ENCODE results near the gene ITCH.
"Not testable (repeated sequence)": the region's sequence is repeated elsewhere in the genome, so short reads cannot be mapped to it uniquely, and the experiment has no call there.

Gene ITCH

DNA sequence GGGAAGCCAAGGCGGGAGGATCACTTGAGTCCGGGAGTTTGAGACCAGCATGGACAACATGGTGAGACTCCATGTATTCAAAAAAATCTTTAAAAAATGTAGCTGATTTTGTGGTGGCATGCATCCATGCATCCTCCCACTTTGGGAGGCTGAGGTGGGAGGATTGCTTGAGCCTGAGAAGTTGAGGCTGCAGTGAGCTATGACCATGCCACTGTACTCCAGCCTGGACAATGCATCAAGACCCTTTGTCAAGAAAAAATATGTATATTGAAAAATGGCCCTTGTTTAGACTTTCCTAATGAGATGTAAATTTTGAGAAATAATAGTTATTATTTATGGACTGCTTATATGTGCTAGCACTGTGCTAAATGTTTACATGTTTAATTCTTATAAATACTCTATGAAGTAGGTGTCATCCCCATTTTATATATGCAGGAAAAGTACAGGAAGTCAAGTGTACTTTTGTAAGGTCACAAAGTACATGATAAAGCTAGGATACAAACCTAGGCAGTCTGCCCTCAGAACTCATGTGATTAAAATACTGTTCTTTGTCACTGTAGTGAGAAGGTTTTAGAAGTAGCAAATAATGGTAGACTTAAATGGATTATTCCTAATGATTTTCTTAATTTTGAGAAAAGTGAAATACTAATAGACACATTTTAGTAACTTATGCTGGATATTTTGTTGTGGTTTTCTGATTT is 58.8 kb downstream of the ITCH start:
- no peak for DNase-seq

DNA sequence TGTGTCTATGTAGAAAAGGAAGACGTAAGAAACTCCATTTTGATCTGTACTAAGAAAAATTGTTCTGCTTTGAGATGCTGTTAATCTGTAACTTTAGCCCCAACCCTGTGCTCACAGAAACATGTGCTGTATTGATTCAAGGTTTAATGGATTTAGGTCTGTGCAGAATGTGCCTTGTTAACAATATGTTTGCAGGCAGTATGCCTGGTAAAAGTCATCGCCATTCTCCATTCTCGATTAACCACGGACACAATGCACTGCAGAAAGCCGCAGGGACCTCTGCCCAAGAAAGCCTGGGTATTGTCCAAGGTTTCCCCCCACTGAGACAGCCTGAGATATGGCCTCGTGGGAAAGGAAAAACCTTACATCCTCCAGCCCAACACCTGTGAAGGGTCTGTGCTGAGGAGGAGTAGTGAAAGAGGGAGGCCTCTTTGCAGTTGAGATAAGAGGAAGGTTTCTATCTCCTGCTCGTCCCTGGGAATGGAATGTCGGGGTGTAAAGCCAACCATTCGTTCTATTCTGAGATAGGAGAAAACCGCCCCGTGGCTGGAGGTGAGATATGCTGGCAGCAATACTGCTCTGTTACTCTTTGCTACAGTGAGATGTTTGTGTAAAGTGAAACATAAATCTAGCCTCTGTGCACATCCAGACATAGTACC is 62.1 kb downstream of the ITCH start:
- DNase-seq, result not testable (repeated sequence)

DNA sequence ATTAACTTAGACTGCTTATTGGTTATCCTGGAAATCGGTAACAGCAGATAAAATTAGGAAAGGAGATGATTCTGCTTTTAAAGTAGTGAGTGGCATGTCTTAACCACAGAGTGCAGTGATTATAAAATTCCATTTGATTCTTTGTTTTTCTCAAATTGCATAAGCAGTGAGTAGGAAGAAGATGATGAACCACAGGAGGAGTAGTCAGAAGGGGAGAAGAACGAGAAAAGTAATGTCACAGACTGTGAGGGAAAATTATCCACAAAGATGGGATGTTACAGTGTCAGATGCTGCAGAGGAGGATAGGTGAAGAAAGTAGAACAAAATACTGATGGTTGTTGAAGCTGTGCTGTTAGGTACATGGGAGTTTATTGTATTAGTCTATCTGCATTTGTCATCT is 63.0 kb downstream of the ITCH start:
- no peak for DNase-seq

DNA sequence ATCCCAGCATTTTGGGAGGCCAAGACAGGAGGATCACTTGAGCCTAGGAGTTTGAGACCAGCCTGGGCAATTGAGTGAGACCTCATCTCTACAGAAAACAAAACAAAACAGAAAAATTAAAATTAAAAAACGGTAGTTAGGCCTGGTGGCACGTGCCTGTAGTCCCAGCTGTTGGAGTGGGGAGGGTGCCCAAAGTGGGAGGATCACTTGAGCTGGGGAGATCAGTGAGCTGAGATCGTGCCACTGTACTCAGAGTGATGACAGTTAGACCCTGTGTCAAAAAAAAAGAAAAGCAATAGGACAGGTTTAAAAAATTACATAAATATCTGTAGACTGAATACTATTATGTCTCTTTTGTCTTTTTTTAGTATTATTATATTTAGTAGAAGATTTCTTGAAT is 64.3 kb downstream of the ITCH start:
- no peak for DNase-seq

DNA sequence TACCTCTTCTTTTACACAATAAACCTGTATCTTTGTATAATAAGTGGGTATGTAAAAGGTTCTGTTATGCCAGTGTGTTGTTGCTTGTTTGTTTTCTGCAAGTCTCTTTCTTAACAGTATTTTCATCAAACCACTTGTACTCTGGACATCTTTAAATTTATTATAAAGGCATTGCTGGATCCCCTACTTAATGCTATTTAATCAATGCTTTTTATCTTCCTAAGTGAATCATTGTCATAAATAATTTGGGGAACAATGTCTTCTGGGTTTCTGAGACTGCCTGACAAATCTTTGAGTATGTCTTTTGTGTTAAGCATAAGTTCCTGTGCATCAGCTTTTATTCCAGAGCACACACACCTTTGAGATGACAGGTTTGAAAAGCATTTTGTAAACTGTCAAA is 64.7 kb downstream of the ITCH start:
- DNase-seq, result no peak

DNA sequence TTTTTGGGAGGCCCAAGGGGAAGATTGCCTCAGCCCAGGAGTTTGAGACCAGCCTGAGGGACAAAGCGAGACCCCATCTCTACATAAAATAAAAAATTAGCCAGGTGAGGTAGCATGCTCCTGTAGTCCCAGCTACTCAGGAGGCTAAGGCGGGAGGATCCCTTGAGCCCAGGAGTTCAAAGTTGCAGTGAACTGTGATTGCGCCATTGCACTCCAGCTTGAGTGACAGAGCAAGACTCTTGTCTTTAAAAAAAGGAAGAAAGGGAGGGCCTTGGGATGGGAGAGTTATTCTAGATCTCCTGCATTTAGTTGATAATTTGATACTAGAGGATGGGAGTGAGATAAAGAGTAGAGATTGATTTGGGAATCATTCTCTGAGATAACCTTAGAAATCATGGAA is 68.1 kb downstream of the ITCH start:
- DNase-seq, result no peak

DNA sequence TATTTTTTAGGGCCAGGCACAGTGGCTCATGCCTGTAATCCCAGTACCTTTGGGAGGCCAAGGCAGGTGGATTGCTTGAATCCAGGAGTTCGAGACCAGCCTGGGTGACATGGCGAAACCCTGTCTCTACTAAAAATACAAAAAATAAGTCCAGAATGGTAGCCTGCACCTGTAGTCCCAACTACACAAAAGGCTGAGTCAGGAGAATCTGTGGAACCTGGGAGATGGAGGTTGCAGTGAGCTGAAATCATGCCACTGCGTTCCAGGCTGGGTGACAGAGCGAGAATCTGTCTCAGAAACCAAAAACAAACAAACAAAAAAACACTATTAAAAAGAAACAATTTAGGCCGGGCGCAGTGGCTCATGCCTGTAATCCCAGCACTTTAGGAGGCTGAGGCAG is 69.6 kb downstream of the ITCH start:
- not testable (repeated sequence) for DNase-seq

DNA sequence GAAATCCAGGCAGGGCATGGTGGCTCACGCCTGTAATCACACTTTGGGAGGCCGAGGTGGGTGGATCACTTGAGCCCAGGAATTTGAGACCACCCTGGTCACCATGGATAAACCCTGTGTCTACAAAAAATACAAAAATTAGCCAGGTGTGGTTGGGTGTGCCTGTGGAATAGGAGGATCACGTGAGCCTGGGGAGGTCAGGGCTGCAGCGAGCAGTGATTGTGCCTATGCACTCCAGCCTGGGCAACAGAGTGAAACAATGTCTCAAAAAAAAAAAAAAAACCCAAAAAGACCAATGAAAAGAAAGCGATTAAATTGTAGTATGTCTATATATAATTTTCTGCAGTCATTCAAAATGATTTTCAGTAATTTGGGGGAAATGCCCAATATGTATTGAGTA is 70.3 kb downstream of the ITCH start:
- DNase-seq, result no peak

DNA sequence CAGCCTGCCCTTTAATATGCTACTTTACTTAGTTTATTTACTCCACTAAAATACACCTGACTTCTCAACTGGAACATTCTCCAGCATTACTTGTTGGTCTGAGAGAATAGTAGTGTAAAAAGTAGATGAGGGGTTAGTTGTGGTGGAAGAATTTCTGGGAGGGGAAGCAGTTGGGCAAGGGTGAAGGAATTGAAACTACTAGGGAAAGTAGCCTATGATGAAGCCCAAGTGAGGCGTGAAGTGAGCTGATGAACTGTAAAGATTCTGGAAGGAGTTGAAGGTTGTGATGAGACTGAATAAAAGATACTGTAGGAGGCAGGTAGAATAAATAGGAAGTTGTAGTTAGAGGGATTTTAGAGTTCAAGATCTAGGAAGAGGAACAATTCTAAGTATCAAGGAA is 72.5 kb downstream of the ITCH start:
- DNase-seq, result no peak

DNA sequence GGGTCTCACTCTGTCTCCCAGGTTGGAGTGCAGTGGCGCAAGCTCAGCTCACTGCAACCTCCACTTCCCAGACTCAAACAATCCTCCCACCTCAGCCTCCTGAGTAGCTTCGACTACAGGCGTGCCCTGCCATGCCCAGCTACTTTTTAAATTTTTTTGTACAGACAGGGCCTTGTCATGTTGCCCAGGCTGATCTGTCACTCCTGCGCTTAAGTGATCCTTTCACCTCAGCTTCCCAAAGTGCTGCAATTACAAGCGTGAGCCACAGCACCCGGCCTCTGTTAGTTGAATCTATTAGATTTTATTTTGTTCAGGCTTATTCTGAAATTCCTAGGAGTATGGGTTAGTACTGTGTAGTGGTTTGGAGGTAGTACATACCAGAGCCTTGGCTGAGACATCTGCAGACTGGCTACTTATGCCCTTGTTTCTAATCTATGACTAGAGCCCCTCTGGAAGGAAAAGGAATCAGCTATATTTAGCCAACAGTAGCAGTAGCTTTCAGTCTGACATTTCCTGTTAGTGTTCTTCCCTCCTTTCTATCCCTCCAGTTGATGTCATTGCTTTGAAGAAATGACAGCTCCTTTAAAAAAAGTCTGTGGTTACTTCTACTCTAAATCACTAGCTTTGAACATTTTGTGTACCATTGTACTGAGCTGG is 74.4 kb downstream of the ITCH start:
- no peak for DNase-seq

DNA sequence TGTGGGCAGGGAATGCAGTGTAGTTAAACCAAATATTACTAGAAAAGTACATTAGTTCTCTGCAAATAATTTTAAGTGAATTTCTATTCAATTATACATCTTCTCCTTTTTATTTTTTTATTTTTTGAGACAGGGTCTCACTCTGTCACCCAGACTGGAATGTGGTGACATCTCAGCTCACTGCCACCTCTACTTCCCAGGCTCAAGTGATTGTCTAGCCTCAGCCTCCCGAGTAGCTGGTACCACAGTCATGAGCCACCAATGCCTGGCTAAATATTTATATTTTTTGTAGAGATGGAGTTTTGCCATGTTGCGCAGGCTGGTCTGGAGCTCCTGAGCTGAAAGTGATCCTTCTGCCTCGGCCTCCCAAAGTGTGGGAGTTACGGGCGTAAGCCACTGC is 76.1 kb downstream of the ITCH start:
- DNase-seq, result no peak

DNA sequence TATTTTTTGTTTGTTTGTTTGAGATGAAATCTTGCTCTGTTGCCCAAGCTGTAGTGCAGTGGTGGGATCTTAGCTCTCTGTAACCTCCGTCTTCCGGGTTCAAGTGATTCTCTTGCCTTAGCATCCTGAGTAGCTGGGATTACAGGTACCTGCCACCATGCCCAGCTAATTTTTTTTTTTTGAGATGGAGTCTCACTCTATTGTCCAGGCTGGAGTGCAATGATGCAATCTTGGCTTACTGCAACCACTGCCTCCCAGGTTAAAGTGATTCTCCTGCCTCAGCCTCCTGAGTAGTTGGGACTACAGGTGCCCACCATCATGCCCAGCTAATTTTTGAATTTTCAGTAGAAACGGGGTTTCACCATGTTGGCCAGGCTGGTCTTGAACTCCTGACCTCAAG is 78.3 kb downstream of the ITCH start:
- DNase-seq, result not testable (repeated sequence)

DNA sequence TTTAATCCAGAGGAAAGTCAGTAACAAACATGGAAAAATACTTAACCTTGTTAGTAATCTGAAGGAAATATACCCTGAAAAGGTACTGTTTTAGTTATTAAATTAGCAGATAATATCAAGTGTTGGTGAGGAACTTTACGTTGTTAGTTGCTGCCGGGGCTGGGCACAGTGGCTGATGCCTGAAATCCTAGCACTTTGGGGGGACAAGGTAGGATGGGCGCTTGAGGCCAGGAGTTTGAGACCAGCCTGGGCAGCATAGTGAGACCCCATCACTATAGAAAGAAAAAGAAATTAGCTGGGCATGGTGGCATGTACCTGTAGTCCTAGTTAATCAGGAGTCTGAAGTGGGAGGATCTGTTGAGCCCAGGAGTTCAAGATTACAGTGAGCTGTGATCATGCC is 80.5 kb downstream of the ITCH start:
- DNase-seq, result no peak

DNA sequence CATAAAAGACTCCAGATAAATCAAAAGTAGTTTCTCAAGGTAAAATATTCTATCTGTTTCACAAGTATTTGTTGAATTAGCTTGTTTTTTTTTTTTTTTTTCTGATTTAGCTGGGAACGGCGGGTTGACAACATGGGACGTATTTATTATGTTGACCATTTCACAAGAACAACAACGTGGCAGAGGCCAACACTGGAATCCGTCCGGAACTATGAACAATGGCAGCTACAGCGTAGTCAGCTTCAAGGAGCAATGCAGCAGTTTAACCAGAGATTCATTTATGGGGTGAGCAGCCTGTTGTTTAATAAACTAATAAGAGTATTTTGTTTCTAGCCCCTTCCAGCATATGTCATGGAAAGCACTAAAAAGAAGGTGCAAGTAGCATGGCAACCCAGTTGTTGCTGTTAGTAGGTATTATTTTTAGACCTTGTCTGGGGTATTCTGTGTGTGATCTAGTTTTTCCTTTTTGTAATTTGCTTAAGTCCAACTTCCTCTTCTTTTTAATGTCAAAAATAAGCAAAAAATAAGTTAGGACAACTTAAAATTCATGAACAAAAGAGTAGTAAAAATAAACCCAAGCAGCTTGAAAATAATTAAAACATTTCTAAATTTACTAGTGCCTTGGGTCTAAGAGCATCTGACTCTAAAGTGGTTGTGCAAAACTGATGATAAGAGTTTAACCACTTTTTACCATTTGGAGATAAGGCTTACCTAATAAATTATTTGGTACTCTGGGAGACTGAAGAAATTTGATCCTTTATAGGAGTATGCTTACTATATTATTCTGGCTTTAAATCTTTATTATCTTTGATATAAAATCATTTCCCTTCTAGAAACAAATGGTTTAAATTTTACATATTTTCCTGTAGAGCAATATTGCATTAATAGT is 82.3 kb downstream of the ITCH start:
- no peak for DNase-seq

DNA sequence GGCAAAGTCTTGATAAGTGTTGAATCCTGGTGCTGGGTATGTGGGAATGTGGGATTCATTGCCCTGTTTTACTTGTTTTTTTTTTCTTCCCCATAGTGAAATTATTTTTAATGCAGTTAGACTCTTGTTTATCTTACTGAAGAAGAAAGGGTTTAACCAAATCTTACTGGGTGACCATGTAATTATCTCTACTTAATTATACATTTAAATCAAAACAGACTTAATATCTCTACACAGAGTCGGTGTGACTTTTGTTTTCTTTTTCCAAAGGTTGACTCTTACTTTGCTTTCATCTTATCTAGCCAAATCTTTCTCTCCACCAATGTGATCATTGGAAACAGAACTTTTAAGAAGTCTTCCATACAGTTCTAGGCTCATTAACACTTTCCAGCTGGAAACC is 85.4 kb downstream of the ITCH start:
- DNase-seq, result no peak

DNA sequence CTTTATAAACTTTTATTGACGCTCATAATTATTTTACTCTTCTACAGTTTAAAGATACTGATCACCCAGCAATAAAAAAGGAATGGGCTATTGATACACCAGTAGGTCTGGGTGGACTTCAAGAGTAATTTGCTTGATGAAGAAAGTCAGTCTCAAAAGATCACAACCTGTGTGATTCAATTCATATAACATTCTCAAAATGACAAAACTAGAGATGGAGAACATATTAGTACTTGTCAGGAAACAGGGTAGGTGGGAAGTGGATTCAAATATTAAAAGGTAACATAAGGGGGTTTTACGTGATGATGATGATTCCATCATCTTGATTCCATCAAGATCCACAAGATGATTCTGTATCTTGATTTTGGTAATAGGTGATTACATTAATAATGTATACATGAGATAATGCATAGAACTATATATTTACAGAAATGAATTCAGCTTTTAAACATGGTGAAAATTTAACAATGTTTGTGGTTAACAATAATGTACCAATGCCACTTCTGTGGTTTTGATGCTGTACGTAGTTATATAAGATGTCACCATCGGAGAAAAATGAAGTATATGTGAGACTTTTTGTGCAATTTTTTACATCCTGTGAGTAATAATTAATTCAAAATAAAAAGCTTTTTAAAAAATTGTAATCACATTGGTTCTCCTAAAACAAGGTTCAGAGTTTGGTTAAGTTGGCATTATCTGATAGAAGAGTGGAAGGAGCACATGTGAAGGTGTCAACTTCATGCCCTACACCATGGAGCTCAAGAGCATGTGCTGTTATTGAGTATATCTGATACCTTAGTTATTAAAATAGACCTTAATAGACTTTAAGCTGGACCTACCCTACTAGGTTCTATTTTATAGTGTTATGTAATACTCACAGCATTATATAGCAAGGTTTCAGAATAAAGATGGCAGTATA is 86.9 kb downstream of the ITCH start:
- DNase-seq, result peak in 1 of 5 experiments; percentile 4

DNA sequence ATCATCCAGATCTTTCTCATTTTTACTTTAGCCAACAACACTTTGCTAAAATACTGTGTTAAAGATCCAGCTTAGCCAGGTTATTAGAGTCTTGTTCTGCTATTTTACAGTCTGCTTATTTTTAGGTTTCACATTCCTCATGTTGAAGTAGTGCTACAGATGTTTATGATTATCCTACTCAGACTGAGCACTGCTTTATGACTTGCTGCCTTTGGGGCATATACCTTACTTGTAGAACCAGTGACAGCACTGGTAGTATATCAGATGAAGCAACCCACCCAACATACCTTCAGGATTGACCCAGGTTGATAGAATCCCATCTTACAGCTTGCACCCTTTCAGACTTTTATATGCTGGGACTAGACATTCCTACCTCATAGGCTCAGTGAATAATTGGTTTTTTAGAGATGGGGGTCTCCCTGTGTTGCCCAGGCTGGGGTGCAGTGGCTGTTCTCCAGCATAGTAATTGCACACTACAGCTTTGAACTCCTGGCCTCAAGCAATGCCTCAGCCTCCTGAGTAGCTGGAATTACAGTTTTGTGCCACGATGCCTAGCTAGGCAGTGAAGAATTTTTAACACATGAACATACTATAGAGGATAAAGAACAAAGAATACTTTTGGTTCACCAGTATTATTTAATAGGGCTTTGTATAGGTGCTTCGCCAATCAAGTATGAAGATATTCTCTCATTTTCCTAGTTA is 89.4 kb downstream of the ITCH start:
- no peak for DNase-seq

DNA sequence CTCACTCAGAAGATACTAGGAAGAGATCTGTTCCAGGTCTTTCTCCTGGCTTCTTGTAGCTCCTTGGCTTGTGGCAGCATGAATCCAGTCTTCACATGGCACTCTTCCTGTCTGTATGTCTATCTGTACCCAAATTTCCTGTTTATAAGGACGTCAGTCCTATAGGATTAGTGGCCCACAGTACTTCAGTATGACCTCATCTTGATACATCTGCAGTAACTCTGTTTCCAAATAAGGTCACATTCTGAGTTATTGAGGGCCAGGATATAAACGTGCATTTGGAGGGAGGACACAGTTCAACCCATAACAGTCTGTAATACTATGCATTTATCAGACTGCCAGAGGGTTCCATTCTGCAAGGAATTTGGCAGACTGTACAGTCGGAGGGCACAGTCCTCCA is 95.6 kb downstream of the ITCH start:
- DNase-seq, result no peak

DNA sequence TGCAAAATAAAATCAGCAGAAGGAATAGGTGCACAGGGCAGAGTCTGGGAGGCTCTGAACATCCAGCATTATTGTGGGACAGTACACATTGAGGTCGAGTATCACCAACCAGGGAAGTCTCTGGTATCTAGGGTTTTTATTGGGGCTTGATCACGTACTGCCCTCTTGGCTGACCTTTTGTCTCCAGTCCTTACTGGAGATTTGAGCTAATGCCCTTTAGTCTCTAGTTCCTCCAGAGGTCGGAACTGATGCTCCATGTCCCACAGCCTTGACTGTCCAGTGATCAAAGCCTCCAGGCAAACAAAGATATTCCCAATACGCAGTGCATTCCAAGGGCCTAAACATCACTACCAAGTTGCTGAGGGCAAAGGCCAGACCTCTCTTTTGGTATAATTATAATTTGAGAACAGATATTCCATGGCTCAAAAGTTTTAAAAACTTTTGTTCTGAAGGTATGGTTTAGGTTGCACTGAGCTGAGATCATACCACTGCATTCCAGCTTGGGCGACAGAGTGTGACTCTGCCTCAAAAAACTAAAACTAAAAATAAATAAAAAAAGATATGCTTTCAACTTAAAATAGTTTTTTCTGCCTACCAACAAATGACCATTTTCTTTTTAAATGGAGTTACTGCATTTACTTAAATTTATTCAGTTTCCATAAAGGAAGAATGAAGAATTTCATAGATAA is 96.3 kb downstream of the ITCH start:
- no peak for DNase-seq

DNA sequence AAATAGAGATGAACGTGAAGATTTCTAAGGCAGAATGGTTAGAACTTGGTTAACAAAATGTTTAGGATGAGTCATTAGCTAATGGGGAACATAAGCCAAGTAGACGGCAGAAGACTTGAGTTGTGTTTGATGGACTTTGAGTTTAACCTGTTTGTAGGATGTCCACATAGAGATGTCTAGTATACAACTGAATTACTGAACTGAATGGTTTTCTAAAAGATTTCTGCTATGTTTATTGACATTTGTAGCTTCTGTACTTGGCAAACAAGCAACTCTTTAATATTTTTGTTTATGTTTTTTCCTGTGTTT is 98.7 kb downstream of the ITCH start:
- DNase-seq, result no peak

DNA sequence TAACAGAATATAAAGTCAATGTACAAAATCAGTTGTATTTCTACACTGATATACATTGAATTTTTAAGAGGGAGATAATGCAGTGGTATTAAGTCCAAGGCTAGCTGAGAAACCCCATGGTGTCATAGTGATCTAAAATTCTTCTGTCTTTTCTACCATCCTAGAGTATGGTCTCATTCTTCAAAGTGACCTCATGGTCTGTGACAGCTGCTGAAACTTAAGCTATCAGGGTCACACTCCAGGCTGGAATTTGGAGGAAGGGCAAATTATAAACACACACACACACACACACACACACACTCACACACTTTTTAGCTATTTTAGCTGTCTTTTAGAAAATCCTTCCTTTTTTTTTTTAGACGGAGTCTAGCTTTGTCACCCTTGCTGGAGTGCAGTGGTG is 105.9 kb downstream of the ITCH start:
- DNase-seq, result no peak

All from T-helper 2 cell (primary cell).